CD14-positive monocyte (primary cell): Measurements from ENCODE around the gene SLC34A3. TPM values are rescaled to one million over a fixed set of nuclear protein-coding genes. Genes with fewer than 3 reads are reported as not detected.

Source experiments
- DNase-seq, 3 donors: peaks; one replicate each; pipeline ENCODE4 v3.0.0-alpha.2; 2011 to 2022
- H2AFZ ChIP-seq: 2 replicates; pipeline ENCODE4 v1.6.0; 2012; ENCODE audit warnings: mild to moderate bottlenecking, low read depth, low read length, inconsistent platforms; ENCODE audit not compliant: insufficient read depth, poor library complexity, severe bottlenecking
- H3K27ac ChIP-seq, 2 donors: 1 replicate in 1 of 2; 2 replicates in 1 of 2; pipeline ENCODE4 v1.5.1; 2012 to 2013; ENCODE audit warnings: low read length in 2 of 2, control low read depth in 1 of 2, inconsistent platforms in 1 of 2, low read depth in 1 of 2, mild to moderate bottlenecking in 1 of 2
- H3K27me3 ChIP-seq, 2 donors: one replicate each; pipeline versions ENCODE4 v1.6.0 to v1.6.1; 2011 to 2013; ENCODE audit warnings: low read length in 2 of 2; ENCODE audit not compliant: control insufficient read depth in 2 of 2, insufficient read depth in 2 of 2
- H3K36me3 ChIP-seq, 2 donors: replicated peaks in 1 of 2; 1 replicate in 1 of 2; 2 replicates in 1 of 2; pipeline versions ENCODE4 v1.5.1 to v1.6.1; 2012 to 2013; ENCODE audit warnings: low read length in 2 of 2, control low read depth in 1 of 2, inconsistent platforms in 1 of 2, mild to moderate bottlenecking in 1 of 2; ENCODE audit not compliant: insufficient read depth in 2 of 2, control insufficient read depth in 1 of 2
- H3K4me1 ChIP-seq, 2 donors: 1 replicate in 1 of 2; 2 replicates in 1 of 2; pipeline versions ENCODE4 v1.5.1 to v1.6.1; 2012 to 2013; ENCODE audit warnings: low read length in 2 of 2, control low read depth in 1 of 2, inconsistent platforms in 1 of 2, mild to moderate bottlenecking in 1 of 2, moderate library complexity in 1 of 2; ENCODE audit not compliant: insufficient read depth in 2 of 2, control insufficient read depth in 1 of 2
- H3K4me2 ChIP-seq: replicated peaks from 2 replicates; pipeline ENCODE3; 2012; ENCODE audit warnings: low read length, moderate library complexity, mild to moderate bottlenecking; ENCODE audit not compliant: poor library complexity, severe bottlenecking; ENCODE audit errors: extremely low read depth
- H3K4me3 ChIP-seq, 3 experiments: fragments of 200-600 bp in 1 of 3; sonication (generic) in 1 of 3; replicated peaks in 1 of 3; 1 replicate in 2 of 3; 2 replicates in 1 of 3; pipeline ENCODE4 v1.5.1; 2011 to 2013; ENCODE audit warnings: low read length in 3 of 3, mild to moderate bottlenecking in 3 of 3, control low read depth in 2 of 3, low read depth in 2 of 3, inconsistent platforms in 1 of 3, moderate library complexity in 1 of 3
- H3K79me2 ChIP-seq: 2 replicates; pipeline ENCODE4 v1.6.0; 2012; ENCODE audit warnings: mild to moderate bottlenecking, control low read depth, inconsistent platforms, low read length, moderate library complexity; ENCODE audit not compliant: insufficient read depth
- H3K9ac ChIP-seq: 2 replicates; pipeline ENCODE4 v1.6.0; 2017; ENCODE audit warnings: low read length, mild to moderate bottlenecking; ENCODE audit not compliant: insufficient read depth, poor library complexity, severe bottlenecking
- H3K9me3 ChIP-seq, 2 donors: replicated peaks in 1 of 2; 1 replicate in 1 of 2; 2 replicates in 1 of 2; pipeline versions ENCODE4 v1.5.1 to v1.6.1; 2012 to 2013; ENCODE audit warnings: low read length in 2 of 2, control low read depth in 1 of 2; ENCODE audit not compliant: control insufficient read depth in 1 of 2, insufficient read depth in 1 of 2
- H4K20me1 ChIP-seq: 2 replicates; pipeline ENCODE4 v1.6.0; 2012; ENCODE audit warnings: mild to moderate bottlenecking, low read length, control low read depth, moderate library complexity; ENCODE audit not compliant: insufficient read depth
- H3K27ac Mint-ChIP-seq, 7 donors: one replicate each; pipeline ENCODE4 v1.8.0; 2020; ENCODE audit warnings: mild to moderate bottlenecking in 7 of 7, mixed read lengths in 7 of 7, moderate library complexity in 6 of 7, inconsistent platforms in 2 of 7
- H3K27me3 Mint-ChIP-seq, 3 donors: one replicate each; pipeline ENCODE4 v1.8.0; 2021 to 2022; ENCODE audit warnings: low read depth in 3 of 3, mild to moderate bottlenecking in 3 of 3, mixed read lengths in 3 of 3, moderate library complexity in 3 of 3, inconsistent platforms in 1 of 3
- H3K36me3 Mint-ChIP-seq, 2 donors: one replicate each; pipeline ENCODE4 v1.8.0; 2020; ENCODE audit warnings: mixed read lengths in 2 of 2, inconsistent platforms in 1 of 2, mild to moderate bottlenecking in 1 of 2
- H3K4me1 Mint-ChIP-seq: one replicate; pipeline ENCODE4 v1.8.0; 2020; ENCODE audit warnings: mild to moderate bottlenecking, mixed read lengths
- H3K4me3 Mint-ChIP-seq, 2 donors: one replicate each; pipeline ENCODE4 v1.8.0; 2020; ENCODE audit warnings: mild to moderate bottlenecking in 2 of 2, mixed read lengths in 2 of 2, moderate library complexity in 1 of 2
- H3K9me3 Mint-ChIP-seq, 7 donors: one replicate each; pipeline ENCODE4 v1.8.0; 2020 to 2022; ENCODE audit warnings: mixed read lengths in 7 of 7, mild to moderate bottlenecking in 6 of 7, moderate library complexity in 6 of 7, inconsistent platforms in 2 of 7
- WGBS: methylation state at CpG from one replicate; pipeline ENCODE4 v1.1.5; 2013; ENCODE audit warnings: missing lambda C conversion rate; ENCODE audit not compliant: insufficient coverage; 5-methylcytosine and 5-hydroxymethylcytosine counted together
- intact Hi-C, 2 donors: fragments of 100-400 bp; cut with micrococcal nuclease; formaldehyde crosslinking; loops; one replicate each; pipeline versions ENCODE4 v1.15.0 to v1.15.1; 2023
- polyA plus RNA-seq, 3 donors: library from polyadenylated mRNA; depleted of rRNA in 1 of 3; unstranded in 2 of 3; stranded (reverse) in 1 of 3; fragments of 300-500 nt in 2 of 3; fragments of >200 nt in 1 of 3; fragmentation: Illumina TruSeq in 2 of 3; gene quantifications; 1 replicate in 2 of 3; 2 replicates in 1 of 3; pipeline ENCODE4 v1.2.3, GENCODE V29; 2012 to 2021
- TF ChIP-seq, protein P1 (sequence below): fragments of 200-600 bp; IDR thresholded peaks from one replicate; pipeline ENCODE4 v1.8.0; 2022; ENCODE audit warnings: antibody characterized with exemption, mild to moderate bottlenecking

Gene SLC34A3
- polyA plus RNA-seq, 3 donors, result not detected

DNA sequence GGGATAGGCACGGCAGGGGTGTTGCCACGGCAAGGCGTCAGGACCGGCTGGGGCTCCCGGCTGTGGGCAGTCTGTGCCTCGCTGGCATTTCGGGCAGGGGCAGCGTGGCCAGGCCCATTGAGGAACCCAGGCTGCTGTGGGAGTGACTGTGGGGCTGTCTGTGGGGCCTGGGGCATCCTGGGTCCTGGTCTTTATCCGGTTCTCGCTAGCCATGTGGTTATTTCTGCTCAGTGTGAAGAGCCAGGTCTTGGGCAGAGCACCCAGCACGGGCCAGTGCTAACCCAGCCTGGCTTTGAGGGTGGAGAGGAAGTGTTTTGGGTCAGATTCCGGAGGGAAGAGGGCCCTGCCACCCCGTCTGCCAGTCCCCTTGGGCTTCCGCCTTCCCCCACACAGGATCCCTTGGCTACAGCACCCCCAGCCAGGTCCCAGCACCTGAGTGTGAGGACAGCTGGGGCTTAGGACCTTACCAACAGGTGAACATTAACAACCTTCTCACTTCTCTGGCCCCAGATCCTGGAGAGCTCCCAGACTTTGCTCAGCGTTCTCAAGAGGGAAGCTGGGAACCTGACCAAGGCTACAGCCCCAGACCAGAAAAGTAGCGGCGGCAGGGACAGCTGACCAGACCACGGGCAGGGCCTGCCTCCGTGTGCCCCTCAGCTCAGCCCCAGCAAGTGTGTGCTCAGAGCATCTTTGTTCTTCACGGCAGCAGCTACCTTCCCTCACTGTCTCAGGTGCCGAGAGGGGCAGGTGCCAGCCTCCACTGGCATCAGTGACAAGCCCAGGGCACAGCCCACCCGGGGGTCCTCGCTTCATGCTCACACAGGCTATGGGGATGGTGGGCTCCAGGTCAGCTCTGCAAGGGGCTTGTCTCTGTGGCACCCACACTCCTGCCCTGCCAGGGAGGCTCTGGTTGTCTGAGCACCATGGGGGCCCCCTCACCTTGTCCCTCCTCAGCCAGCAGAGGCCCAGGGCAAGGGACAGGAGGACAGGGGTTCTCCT lies 41.1 kb upstream of the SLC34A3 start:
- Histone ChIP-seq H3K4me3 (peak overlapping the region; percentile 83 to 95 (median 92)), H2AFZ (peak overlapping the region; percentile 83), H3K9ac (peak overlapping the region; percentile 95), H3K79me2 (peaks cover 46% of the 10 kb centered on the region), H3K27ac (peak overlapping the region; percentile 83 to 96), H3K4me1 (peaks cover 28 to 39% of the 10 kb centered on the region in 2 donors), H3K9me3 (no peaks in the 10 kb centered on the region), H3K36me3 (peaks cover 39 to 44% of the 10 kb centered on the region in 2 donors), H3K4me2 (peak overlapping the region; percentile 100), H4K20me1 (peaks cover 31% of the 10 kb centered on the region), H3K27me3 (no peaks in the 10 kb centered on the region)
- 42% methylated on average over 19 of the region's 23 CpGs for WGBS
- TF ChIP-seq, protein P1, sequence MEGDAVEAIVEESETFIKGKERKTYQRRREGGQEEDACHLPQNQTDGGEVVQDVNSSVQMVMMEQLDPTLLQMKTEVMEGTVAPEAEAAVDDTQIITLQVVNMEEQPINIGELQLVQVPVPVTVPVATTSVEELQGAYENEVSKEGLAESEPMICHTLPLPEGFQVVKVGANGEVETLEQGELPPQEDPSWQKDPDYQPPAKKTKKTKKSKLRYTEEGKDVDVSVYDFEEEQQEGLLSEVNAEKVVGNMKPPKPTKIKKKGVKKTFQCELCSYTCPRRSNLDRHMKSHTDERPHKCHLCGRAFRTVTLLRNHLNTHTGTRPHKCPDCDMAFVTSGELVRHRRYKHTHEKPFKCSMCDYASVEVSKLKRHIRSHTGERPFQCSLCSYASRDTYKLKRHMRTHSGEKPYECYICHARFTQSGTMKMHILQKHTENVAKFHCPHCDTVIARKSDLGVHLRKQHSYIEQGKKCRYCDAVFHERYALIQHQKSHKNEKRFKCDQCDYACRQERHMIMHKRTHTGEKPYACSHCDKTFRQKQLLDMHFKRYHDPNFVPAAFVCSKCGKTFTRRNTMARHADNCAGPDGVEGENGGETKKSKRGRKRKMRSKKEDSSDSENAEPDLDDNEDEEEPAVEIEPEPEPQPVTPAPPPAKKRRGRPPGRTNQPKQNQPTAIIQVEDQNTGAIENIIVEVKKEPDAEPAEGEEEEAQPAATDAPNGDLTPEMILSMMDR, result no peak
- H3K9me3 Mint-ChIP-seq, result peaks cover 0 to 2% (median 0%) of the 10 kb centered on the region in 7 donors
- peak overlapping the region; percentile 91 to 98 (median 96) for H3K27ac Mint-ChIP-seq
- peak overlapping the region; percentile 88 to 97 for H3K4me3 Mint-ChIP-seq
- peaks cover 17 to 54% of the 10 kb centered on the region in 2 donors for H3K36me3 Mint-ChIP-seq
- peak in 1 of 3 donors; percentile 3 for DNase-seq
- no peaks in the 10 kb centered on the region for H3K27me3 Mint-ChIP-seq
- peaks cover 32% of the 10 kb centered on the region for H3K4me1 Mint-ChIP-seq
- intact Hi-C loops, result loop anchor here (1.0 to 5.0 kb wide), 3 partner anchors 15 to 48 kb away; partner anchors contain the start of genes NDOR1 (in 1 of the 2) and TMEM203 (in 1 of the 2)

DNA sequence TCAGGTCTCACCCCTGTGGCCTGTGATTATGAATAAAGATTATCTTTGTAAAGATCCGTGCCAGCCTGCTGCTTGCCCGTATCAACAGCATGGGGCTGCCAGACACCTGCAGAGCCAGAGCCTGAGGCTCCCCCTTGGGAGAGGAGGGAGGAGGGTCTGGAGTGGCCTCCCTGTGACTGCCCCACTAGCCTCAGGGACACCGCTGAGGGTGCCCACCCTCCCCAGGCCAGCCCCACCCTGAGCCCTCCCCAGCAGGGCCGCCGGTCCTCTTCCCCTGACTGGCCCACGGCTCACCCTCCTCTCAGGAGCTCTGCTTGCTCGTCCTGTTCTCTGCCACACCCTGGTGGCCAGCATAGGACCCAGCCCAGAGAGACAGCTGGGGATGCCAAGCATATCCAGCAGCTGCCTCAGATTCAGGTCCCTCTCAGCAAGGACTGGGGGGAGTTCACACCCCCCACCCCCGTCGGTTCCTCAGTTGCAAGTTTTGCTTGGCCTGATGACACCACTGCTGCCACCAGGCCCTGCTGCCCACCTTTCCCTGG lies 40.3 kb upstream of the SLC34A3 start:
- H3K27me3 Mint-ChIP-seq, result no peaks in the 10 kb centered on the region
- H4K20me1 ChIP-seq, result peaks cover 31% of the 10 kb centered on the region
- peaks cover 31 to 37% of the 10 kb centered on the region in 2 donors for H3K36me3 ChIP-seq
- H3K9me3 ChIP-seq, result no peaks in the 10 kb centered on the region
- H3K9me3 Mint-ChIP-seq, result peaks cover 0 to 2% (median 0%) of the 10 kb centered on the region in 7 donors
- H3K27ac Mint-ChIP-seq, result peak overlapping the region in 4 of 7 donors; percentile 6 to 98 (median 72)
- H3K27ac ChIP-seq, result peak overlapping the region; percentile 83 to 96
- H3K4me3 Mint-ChIP-seq, result peak overlapping the region in 1 of 2 donors; percentile 9
- peaks cover 32% of the 10 kb centered on the region for H3K4me1 Mint-ChIP-seq
- H3K4me3 ChIP-seq, result no peak overlapping the region
- peak overlapping the region; percentile 95 for H3K9ac ChIP-seq
- H3K36me3 Mint-ChIP-seq, result peaks cover 14 to 46% of the 10 kb centered on the region in 2 donors
- TF ChIP-seq, protein P1, result no peak
- no peak overlapping the region for H2AFZ ChIP-seq
- no peak overlapping the region for H3K4me2 ChIP-seq
- no peaks in the 10 kb centered on the region for H3K27me3 ChIP-seq
- intact Hi-C loops, result no loop called here
- H3K4me1 ChIP-seq, result peaks cover 28 to 39% of the 10 kb centered on the region in 2 donors
- WGBS, result 89% methylated on average over 7 of the region's 9 CpGs
- no peak for DNase-seq
- peaks cover 48% of the 10 kb centered on the region for H3K79me2 ChIP-seq
